T-cell (primary cell): ENCODE data around the gene OTUD7B. TPM values are rescaled to one million over a fixed set of nuclear protein-coding genes. Genes with fewer than 3 reads are reported as not detected.

Source experiments
- ATAC-seq, 4 experiments: fragments of 200-7000 bp in 3 of 4; fragments of 150-1000 bp in 1 of 4; cut with Tn5 transposase; replicated peaks in 1 of 4; 1 replicate in 3 of 4; 2 replicates in 1 of 4; pipeline ENCODE4 v1.10.0; 2021; ENCODE audit warnings: moderate library complexity in 3 of 4, mild to moderate bottlenecking in 2 of 4, moderate number of reproducible peaks in 1 of 4
- CTCF ChIA-PET, 2 donors: fragments of 300-600 bp; sonication (Branson Sonifier 250); formaldehyde crosslinking; loops; one replicate each; lab custom pipeline; 2022; ENCODE audit warnings: antibody characterized with exemption in 2 of 2; lab: Charles Lee
- POLR2A ChIA-PET, 2 donors: fragments of 300-600 bp; sonication (Branson Sonifier 250); formaldehyde crosslinking; loops; one replicate each; lab custom pipeline; 2022; ENCODE audit warnings: antibody characterized with exemption in 2 of 2; lab: Charles Lee
- DNase-seq, 35 experiments: peaks; one replicate each; pipeline versions ENCODE4 v3.0.0 to v3.0.0-alpha.2; 2013 to 2023
- H3K27ac ChIP-seq: one replicate; pipeline ENCODE4 v1.5.1; 2013; ENCODE audit warnings: low read length
- H3K27me3 ChIP-seq, 2 experiments: replicated peaks in 1 of 2; 1 replicate in 1 of 2; 2 replicates in 1 of 2; pipeline versions ENCODE4 v1.6.1 to v1.7.0; 2013; ENCODE audit warnings: low read length in 1 of 2, mixed read lengths in 1 of 2; ENCODE audit not compliant: control insufficient read depth in 2 of 2, insufficient read depth in 2 of 2; ENCODE audit errors: extremely low read depth in 1 of 2
- H3K36me3 ChIP-seq, 2 donors: 1 replicate in 1 of 2; 2 replicates in 1 of 2; pipeline versions ENCODE4 v1.6.1 to v1.7.0; 2013; ENCODE audit warnings: low read length in 1 of 2; ENCODE audit not compliant: control insufficient read depth in 2 of 2, insufficient read depth in 1 of 2; ENCODE audit errors: extremely low read depth in 1 of 2
- H3K4me1 ChIP-seq, 2 experiments: 1 replicate in 1 of 2; 2 replicates in 1 of 2; pipeline versions ENCODE4 v1.6.1 to v1.7.0; 2013; ENCODE audit warnings: low read length in 2 of 2, mixed read lengths in 1 of 2; ENCODE audit not compliant: insufficient read depth in 2 of 2, control insufficient read depth in 1 of 2; ENCODE audit errors: extremely low read depth in 1 of 2
- H3K4me3 ChIP-seq, 2 donors: 1 replicate in 1 of 2; 2 replicates in 1 of 2; pipeline versions ENCODE4 v1.5.1 to v1.7.0; 2013; ENCODE audit warnings: mild to moderate bottlenecking in 2 of 2, low read length in 1 of 2, moderate library complexity in 1 of 2; ENCODE audit not compliant: control insufficient read depth in 1 of 2; ENCODE audit errors: extremely low read depth in 1 of 2
- H3K9me3 ChIP-seq: 2 replicates; pipeline ENCODE4 v1.7.0; 2013
- H3K27ac Mint-ChIP-seq, 2 donors: one replicate each; pipeline ENCODE4 v1.8.0; 2020 to 2021; ENCODE audit warnings: mild to moderate bottlenecking in 2 of 2, mixed read lengths in 2 of 2
- H3K27me3 Mint-ChIP-seq, 2 donors: one replicate each; pipeline ENCODE4 v1.8.0; 2021 to 2022; ENCODE audit warnings: mixed read lengths in 2 of 2
- H3K36me3 Mint-ChIP-seq: one replicate; pipeline ENCODE4 v1.8.0; 2021; ENCODE audit warnings: mixed read lengths
- H3K4me1 Mint-ChIP-seq, 3 donors: one replicate each; pipeline ENCODE4 v1.8.0; 2020 to 2022; ENCODE audit warnings: mixed read lengths in 3 of 3, mild to moderate bottlenecking in 1 of 3
- H3K4me3 Mint-ChIP-seq, 3 donors: one replicate each; pipeline ENCODE4 v1.8.0; 2020 to 2022; ENCODE audit warnings: mild to moderate bottlenecking in 3 of 3, mixed read lengths in 3 of 3, moderate library complexity in 3 of 3
- H3K9me3 Mint-ChIP-seq, 3 donors: one replicate each; pipeline ENCODE4 v1.8.0; 2020 to 2022; ENCODE audit warnings: mixed read lengths in 3 of 3
- WGBS: methylation state at CpG from one replicate; pipeline ENCODE4 v1.1.5; 2013; ENCODE audit warnings: missing lambda C conversion rate; ENCODE audit not compliant: insufficient coverage; 5-methylcytosine and 5-hydroxymethylcytosine counted together
- total RNA-seq, 35 experiments: library from RNA in 6 of 35; stranded (reverse) in 6 of 35; fragments of 120-200 nt in 1 of 35; gene quantifications; one replicate each; pipeline versions ENCODE4 v1.2.1 to v1.2.4 and lab custom pipeline; 2013 to 2026

The OTUD7B gene
- total RNA-seq, 5 donors from 2014 or later (not counting 1 experiment from before 2014, with no cell fraction given), result 7.8 to 13.7 (median 10.2) TPM

DNA sequence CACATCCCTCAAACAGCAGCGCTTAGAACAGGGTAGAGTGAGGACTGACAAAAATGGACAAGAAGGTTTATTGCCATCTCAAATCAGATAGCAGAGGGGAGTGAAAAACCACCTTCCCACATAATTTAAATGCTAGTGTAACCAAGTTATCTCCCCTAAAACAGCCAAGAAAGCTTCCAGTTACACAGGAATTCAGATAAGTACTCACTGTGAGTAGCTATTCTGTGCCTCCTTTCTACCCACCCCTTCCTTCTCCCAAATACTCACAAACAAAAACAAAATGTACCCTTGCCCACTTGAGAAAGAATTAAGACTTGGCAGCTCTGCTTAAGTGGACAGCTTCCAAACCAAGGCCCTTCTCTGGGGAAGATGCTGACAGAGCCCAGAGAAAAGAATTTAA lies 9.1 kb downstream of the OTUD7B start:
- ATAC-seq, result no peak
- WGBS, result no CpG with 5 or more reads among the region's 1 CpG
- Histone ChIP-seq H3K4me1 (no peaks in the 10 kb centered on the region), H3K36me3 (peaks cover 0 to 2% of the 10 kb centered on the region in 2 donors), H3K4me3 (no peak overlapping the region), H3K27me3 (peaks cover 0 to 10% of the 10 kb centered on the region in 2 experiments), H3K27ac (no peak overlapping the region), H3K9me3 (no peaks in the 10 kb centered on the region)
- CTCF ChIA-PET, result no interaction called here
- Mint-ChIP-seq H3K9me3 (no peaks in the 10 kb centered on the region), H3K4me3 (no peak overlapping the region), H3K27ac (no peak overlapping the region), H3K4me1 (peaks cover 16 to 23% (median 22%) of the 10 kb centered on the region in 3 donors), H3K36me3 (peaks cover 28% of the 10 kb centered on the region), H3K27me3 (no peaks in the 10 kb centered on the region)
- DNase-seq, result no peak
- POLR2A ChIA-PET, result no interaction called here

DNA sequence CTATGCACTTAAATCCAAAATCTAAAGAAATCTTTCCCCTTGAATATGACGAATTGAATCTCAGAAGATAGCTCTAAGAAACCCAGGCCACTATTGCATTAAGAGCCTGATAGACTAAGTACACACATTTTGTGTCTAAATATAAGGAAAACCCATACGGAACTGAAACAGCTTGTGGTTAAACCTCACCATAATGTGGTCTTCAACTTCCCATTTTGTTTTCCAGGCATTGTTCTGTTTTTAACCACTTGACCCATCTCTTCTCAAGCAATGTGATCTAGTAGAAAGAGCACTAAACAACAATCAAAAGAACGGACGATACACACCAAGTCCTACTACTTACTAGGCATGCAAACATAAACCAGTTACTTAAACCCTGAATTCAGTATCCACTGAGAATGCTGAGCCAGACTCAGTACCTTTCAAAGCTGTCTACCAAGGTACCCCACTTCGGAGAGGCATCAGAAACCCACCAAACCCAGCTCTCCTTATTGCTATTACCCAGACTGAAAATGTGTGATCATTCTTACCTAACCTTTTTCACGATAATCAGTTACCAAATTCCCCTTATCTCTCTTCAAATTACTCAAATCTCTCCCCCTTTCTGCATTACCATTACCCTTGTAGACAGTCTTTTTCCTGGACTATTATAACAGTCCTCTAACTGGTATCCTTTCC lies 12.8 kb downstream of the OTUD7B start:
- peak in 1 of 35 experiments; percentile 2 for DNase-seq
- Mint-ChIP-seq H3K4me1 (peaks cover 17 to 27% (median 22%) of the 10 kb centered on the region in 3 donors), H3K36me3 (peaks cover 19% of the 10 kb centered on the region), H3K9me3 (no peaks in the 10 kb centered on the region), H3K27ac (no peak overlapping the region), H3K27me3 (no peaks in the 10 kb centered on the region), H3K4me3 (no peak overlapping the region)
- POLR2A ChIA-PET, result no interaction called here
- Histone ChIP-seq H3K4me3 (no peak overlapping the region), H3K27ac (no peak overlapping the region), H3K36me3 (peaks cover 0 to under 1% of the 10 kb centered on the region in 2 donors), H3K9me3 (no peaks in the 10 kb centered on the region), H3K27me3 (peaks cover 0 to 18% of the 10 kb centered on the region in 2 experiments), H3K4me1 (no peaks in the 10 kb centered on the region)
- CTCF ChIA-PET, result interaction anchor here in 1 of 2 donors (0.6 to 1.2 kb wide), 3 partner anchors 13 to 258 kb away, joined by 3 read pairs; partner anchors contain the start of gene OTUD7B
- no peak for ATAC-seq
- WGBS, result 41% methylated on average over 5 of the region's 6 CpGs

DNA sequence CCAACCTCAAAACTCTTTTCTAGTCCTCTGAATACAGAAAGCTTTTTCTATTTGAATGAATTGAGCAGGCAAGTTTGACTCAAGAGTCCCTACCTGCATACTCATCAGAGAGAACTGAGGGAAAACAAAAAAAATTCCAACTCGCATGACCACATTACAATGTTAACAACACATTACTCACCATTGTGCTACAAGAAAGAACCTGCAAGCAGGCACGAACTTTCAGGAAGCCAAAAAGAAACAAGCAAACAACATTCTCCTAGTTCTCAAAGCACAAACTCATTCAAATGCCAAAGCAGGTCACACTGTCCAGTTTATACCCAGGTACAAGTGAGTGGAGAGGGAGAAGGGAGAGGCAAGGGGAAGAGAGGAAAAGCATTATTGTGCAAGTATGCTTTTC lies 14.6 kb downstream of the OTUD7B start:
- Histone ChIP-seq H3K4me1 (no peaks in the 10 kb centered on the region), H3K27me3 (peaks cover 0 to 15% of the 10 kb centered on the region in 2 experiments), H3K36me3 (no peaks in the 10 kb centered on the region), H3K9me3 (no peaks in the 10 kb centered on the region), H3K27ac (no peak overlapping the region), H3K4me3 (no peak overlapping the region)
- H3K36me3 Mint-ChIP-seq, result peaks cover 20% of the 10 kb centered on the region
- no peak for ATAC-seq
- DNase-seq, result no peak
- no peaks in the 10 kb centered on the region for H3K9me3 Mint-ChIP-seq
- no peak overlapping the region for H3K27ac Mint-ChIP-seq
- WGBS, result 40% methylated on average over 1 of the region's 2 CpGs
- peaks cover 17 to 26% (median 22%) of the 10 kb centered on the region in 3 donors for H3K4me1 Mint-ChIP-seq
- ChIA-PET CTCF (no interaction called here), POLR2A (interaction anchor here in 1 of 2 donors (0.7 kb wide), 1 partner anchor 736 kb away, joined by 8 read pairs; no protein-coding TSS in a partner anchor)
- H3K27me3 Mint-ChIP-seq, result no peaks in the 10 kb centered on the region
- no peak overlapping the region for H3K4me3 Mint-ChIP-seq

DNA sequence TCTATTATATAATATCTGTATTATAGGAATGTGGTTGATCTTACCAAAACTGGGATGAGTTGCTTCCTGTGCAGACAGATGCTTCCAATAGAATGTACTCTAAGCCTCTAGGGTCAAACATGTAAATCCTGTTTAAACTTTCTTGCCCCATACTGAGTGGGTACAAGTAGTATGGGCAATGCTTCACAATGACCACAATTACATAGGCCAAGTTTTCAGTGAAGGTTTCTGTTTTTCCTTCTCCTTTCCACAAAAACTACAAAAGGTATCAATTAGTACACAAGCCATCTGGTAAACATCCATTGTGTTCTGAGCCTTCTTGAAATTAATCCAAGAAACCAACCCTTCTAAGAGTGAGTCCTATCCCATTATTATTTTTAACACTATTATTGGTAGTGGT lies 16.8 kb downstream of the OTUD7B start:
- no peak for DNase-seq
- no peaks in the 10 kb centered on the region for H3K27me3 Mint-ChIP-seq
- H3K4me1 Mint-ChIP-seq, result peaks cover 17 to 23% (median 22%) of the 10 kb centered on the region in 3 donors
- peaks cover 12% of the 10 kb centered on the region for H3K36me3 Mint-ChIP-seq
- Histone ChIP-seq H3K9me3 (no peaks in the 10 kb centered on the region), H3K27me3 (peaks cover 0 to 8% of the 10 kb centered on the region in 2 experiments), H3K27ac (no peak overlapping the region), H3K4me1 (no peaks in the 10 kb centered on the region), H3K36me3 (no peaks in the 10 kb centered on the region), H3K4me3 (no peak overlapping the region)
- POLR2A ChIA-PET, result no interaction called here
- no peak overlapping the region for H3K27ac Mint-ChIP-seq
- CTCF ChIA-PET, result no interaction called here
- no peak for ATAC-seq
- no peaks in the 10 kb centered on the region for H3K9me3 Mint-ChIP-seq
- no peak overlapping the region for H3K4me3 Mint-ChIP-seq

DNA sequence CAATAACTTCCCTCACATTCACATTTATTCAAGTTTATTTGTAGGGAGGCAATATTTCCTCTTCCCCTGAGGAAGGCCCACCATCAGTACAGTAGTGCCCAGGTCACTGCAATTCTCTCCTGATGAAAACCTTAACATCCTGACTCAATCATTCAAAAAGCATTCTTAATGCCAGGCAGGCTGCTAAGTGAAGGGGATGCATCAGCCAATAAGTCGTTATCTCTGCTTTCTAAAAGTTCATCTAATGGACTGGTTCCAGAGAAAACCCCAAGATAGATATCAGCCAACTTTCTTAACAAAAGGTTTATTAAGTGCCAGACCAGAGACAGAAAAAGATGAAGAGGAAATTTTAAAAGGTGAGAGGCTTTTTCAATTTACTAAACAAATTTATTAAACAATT lies 17.3 kb downstream of the OTUD7B start:
- peaks cover 0 to 8% of the 10 kb centered on the region in 2 experiments for H3K27me3 ChIP-seq
- CTCF ChIA-PET, result no interaction called here

DNA sequence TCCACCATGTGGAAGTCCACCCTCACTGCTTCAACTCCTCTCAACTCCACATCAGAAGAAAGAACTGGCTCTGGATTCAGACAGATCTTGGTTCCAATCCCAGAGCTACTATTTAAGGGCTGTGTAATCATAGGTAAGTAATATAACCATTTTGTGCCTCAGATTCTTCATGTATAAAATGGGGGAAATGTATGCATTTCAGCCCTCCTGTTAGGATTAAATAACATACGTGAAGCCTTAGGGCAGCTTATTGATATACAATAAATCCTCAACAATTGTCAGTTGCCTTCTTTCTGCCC lies 23.3 kb downstream of the OTUD7B start:
- WGBS, result no CpG with 5 or more reads among the region's 1 CpG
- POLR2A ChIA-PET, result interaction anchor here in 1 of 2 donors (0.7 kb wide), 1 partner anchor 30 kb away, joined by 3 read pairs; no protein-coding TSS in a partner anchor
- no peaks in the 10 kb centered on the region for H3K27me3 Mint-ChIP-seq
- ATAC-seq (no peak), DNase-seq (no peak)
- no peak overlapping the region for H3K4me3 Mint-ChIP-seq
- H3K4me1 Mint-ChIP-seq, result peaks cover 0 to 9% (median 2%) of the 10 kb centered on the region in 3 donors
- H3K9me3 Mint-ChIP-seq, result no peaks in the 10 kb centered on the region
- Histone ChIP-seq H3K27me3 (no peaks in the 10 kb centered on the region), H3K36me3 (no peaks in the 10 kb centered on the region), H3K9me3 (no peaks in the 10 kb centered on the region), H3K27ac (no peak overlapping the region), H3K4me1 (no peaks in the 10 kb centered on the region), H3K4me3 (no peak overlapping the region)
- H3K27ac Mint-ChIP-seq, result no peak overlapping the region
- CTCF ChIA-PET, result interaction anchor here in 1 of 2 donors (0.7 kb wide), 1 partner anchor 23 kb away, joined by 3 read pairs; no protein-coding TSS in a partner anchor
- peaks cover 11% of the 10 kb centered on the region for H3K36me3 Mint-ChIP-seq

More for the DNA sequence above, 17.3 kb downstream of the OTUD7B start:
- POLR2A ChIA-PET, result no interaction called here
- Mint-ChIP-seq H3K4me3 (no peak overlapping the region), H3K9me3 (no peaks in the 10 kb centered on the region), H3K27ac (no peak overlapping the region), H3K27me3 (no peaks in the 10 kb centered on the region), H3K36me3 (peaks cover 12% of the 10 kb centered on the region), H3K4me1 (peaks cover 14 to 20% (median 17%) of the 10 kb centered on the region in 3 donors)
- Histone ChIP-seq H3K9me3 (no peaks in the 10 kb centered on the region), H3K27ac (no peak overlapping the region), H3K36me3 (no peaks in the 10 kb centered on the region), H3K4me3 (no peak overlapping the region), H3K4me1 (no peaks in the 10 kb centered on the region)
- DNase-seq (no peak), ATAC-seq (no peak)
- no CpG with 5 or more reads among the region's 1 CpG for WGBS
